ENCODE data around the gene FGD3.

FGD3 gene

DNA sequence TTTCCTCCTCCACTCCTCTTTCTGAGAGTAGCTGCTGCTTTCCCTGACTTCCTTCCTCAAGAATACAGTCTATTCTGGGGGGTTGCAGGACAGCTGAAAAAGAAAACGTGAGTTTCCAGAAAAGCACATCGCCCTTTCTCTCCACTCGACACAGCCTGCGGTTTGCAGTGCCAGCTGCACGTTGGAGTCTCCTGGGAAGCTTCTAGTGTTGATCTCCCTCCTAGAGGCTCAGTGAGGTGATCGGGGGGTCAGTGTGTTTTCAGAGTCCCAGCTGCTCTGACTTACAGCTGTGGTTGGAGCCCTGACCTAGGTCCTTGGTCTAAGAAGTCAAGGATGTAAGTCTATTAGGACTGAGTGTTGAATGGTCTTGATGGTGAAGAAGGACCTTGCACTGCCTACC, 86.2 kb downstream of the FGD3 start:
- TF ChIP-seq, protein P1, sequence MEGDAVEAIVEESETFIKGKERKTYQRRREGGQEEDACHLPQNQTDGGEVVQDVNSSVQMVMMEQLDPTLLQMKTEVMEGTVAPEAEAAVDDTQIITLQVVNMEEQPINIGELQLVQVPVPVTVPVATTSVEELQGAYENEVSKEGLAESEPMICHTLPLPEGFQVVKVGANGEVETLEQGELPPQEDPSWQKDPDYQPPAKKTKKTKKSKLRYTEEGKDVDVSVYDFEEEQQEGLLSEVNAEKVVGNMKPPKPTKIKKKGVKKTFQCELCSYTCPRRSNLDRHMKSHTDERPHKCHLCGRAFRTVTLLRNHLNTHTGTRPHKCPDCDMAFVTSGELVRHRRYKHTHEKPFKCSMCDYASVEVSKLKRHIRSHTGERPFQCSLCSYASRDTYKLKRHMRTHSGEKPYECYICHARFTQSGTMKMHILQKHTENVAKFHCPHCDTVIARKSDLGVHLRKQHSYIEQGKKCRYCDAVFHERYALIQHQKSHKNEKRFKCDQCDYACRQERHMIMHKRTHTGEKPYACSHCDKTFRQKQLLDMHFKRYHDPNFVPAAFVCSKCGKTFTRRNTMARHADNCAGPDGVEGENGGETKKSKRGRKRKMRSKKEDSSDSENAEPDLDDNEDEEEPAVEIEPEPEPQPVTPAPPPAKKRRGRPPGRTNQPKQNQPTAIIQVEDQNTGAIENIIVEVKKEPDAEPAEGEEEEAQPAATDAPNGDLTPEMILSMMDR (IDR thresholded peaks at IDR 0.05; ENCODE audit: control insufficient read depth, insufficient read depth, low read depth, low read length, missing control alignments): no peak
- H3K4me3 ChIP-seq (ENCODE audit: control insufficient read depth, low read depth, low read length): no peak overlapping the region
- no peak for DNase-seq (ENCODE audit: low read depth)

DNA sequence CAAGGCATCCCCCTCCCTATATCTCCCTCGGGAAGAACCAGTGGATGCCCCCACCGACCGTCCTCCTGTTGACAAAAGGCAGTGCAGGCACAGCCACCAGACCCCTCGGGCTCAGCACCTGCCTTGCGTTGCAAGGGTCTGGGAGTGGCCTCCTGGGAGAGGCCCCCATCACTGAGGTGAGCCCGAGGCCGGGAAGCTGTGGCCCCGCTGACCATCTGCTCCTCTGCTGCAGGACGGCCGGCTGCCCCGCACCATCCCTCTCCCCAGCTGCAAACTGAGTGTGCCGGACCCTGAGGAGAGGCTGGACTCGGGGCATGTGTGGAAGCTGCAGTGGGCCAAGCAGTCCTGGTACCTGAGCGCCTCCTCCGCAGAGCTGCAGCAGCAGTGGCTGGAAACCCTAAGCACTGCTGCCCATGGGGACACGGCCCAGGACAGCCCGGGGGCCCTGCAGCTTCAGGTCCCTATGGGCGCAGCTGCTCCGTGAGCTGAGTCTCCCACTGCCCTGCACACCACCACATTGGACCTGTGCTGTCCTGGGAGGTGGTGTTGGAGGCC, 87.9 kb downstream of the FGD3 start:
- TF ChIP-seq, protein P1 (IDR thresholded peaks at IDR 0.05; ENCODE audit: control insufficient read depth, insufficient read depth, low read depth, low read length, missing control alignments): no peak
- no peak overlapping the region for H3K4me3 ChIP-seq (ENCODE audit: control insufficient read depth, low read depth, low read length)
- DNase-seq (ENCODE audit: low read depth): no peak

DNA sequence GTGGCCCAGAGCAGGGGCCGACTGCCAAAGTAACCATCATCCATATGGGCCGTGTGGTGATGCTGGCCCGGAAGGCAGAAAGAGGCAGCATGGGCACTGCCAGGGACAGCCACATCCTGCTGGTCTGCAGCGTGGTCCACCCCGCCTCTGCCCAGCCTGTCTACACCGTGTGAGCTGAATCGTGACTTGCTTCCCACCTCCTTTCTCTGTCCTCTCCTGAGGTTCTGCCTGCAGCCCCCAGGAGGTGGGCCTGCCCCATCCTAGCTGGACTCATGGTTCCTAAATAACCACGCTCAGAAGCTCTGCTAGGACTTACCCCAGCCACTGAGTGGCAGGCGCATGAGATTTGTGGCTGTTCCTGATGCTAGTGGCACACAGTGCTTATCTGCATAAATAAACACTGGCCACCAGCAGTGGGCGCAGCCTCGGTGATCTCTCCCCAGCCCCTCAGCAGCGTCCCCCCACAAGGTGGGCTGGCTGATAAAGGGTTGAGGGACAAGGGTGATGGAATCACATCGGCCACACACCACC, 88.6 kb downstream of the FGD3 start:
- DNase-seq (ENCODE audit: low read depth): no peak
- TF ChIP-seq, protein P1 (IDR thresholded peaks at IDR 0.05; ENCODE audit: control insufficient read depth, insufficient read depth, low read depth, low read length, missing control alignments): no peak

DNA sequence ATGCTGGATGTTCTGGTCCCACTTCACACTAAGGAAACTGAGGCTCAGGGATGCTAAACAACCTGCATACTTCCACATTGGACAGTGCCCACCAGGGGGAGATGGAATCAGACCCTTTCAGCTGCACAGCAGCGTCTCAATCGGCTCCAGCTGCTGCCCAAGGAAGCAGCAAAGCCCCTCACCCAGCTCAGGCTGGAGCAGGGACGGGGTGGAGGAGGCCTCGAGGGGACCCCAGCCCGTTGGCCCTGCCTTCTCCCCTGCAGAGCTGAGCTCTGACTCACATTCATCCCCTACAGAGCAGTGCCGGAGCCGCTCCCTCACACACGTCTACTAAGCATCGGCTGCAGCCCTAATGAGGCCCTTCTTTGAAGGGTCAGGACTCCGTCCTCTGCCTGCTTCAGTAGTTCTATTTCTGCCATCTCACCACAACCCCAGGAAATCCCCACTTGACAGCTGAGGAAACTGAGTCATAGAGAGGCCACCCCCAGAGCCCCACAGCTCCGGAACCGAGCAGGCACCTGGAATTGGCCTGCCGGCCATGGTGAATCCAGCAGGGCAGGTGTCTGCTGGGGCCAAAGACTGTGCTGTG, 89.7 kb downstream of the FGD3 start:
- H3K4me3 ChIP-seq (ENCODE audit: control insufficient read depth, low read depth, low read length): no peak overlapping the region
- TF ChIP-seq, protein P1 (IDR thresholded peaks at IDR 0.05; ENCODE audit: control insufficient read depth, insufficient read depth, low read depth, low read length, missing control alignments): no peak
- no peak for DNase-seq (ENCODE audit: low read depth)

More for the DNA sequence above, 88.6 kb downstream of the FGD3 start:
- H3K4me3 ChIP-seq (ENCODE audit: control insufficient read depth, low read depth, low read length): no peak overlapping the region

DNA sequence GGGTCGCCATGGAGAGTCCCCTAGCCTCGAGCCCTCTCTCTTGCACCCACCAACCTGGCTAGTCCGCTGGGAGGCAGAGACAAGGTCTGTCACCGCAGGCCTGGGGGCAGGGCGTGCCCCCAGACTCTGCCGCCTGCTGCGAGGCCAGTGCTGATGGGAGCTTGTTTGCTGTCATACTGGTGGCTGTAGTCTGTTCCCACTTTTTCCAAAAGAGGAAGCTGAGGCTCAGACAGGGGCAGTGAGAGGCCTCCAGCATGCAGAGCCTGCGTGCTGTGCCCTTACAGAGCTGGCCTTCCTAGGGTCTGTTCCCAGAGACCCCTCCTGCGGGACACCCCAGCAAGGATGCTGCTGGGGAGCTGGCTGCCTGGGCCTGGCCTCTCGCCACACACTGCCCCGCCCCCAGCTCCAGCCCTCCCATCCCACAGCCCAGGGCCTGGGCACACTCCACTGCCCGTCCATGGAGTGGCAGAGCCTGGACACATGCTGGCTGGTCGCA, 90.2 kb downstream of the FGD3 start:
- TF ChIP-seq, protein P1 (IDR thresholded peaks at IDR 0.05; ENCODE audit: control insufficient read depth, insufficient read depth, low read depth, low read length, missing control alignments): no peak
- no peak overlapping the region for H3K4me3 ChIP-seq (ENCODE audit: control insufficient read depth, low read depth, low read length)
- no peak for DNase-seq (ENCODE audit: low read depth)

DNA sequence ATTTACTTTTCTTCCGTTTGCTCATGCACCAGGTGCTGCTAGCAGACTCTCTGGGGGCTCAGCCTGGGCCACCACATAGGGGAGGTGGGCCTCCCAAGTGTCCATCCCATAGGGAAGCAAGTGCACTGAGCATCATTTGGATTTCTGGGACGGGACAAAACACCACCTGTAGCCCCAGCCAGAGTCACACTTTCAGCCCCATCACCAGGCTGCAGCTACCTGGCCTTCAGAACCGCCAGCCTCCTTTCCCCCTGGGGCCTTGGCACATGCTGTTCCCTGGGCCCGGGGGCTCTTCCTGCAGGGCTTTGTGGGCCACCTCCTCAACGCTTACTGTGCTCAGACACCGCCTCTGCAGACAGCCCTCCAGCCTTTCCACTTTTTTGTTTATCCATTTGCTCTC, 91.6 kb downstream of the FGD3 start:
- TF ChIP-seq, protein P1 (IDR thresholded peaks at IDR 0.05; ENCODE audit: control insufficient read depth, insufficient read depth, low read depth, low read length, missing control alignments): no peak
- DNase-seq (ENCODE audit: low read depth): no peak
- no peak overlapping the region for H3K4me3 ChIP-seq (ENCODE audit: control insufficient read depth, low read depth, low read length)
